HG02623 (cell line): ENCODE results near the gene GPR119.
"Not testable (repeated sequence)": the region's sequence is repeated elsewhere in the genome, so short reads cannot be mapped to it uniquely, and the experiment has no call there.

ENCODE experiments used
- ATAC-seq: cut with Tn5 transposase; IDR thresholded peaks from one replicate; pipeline ENCODE4 v1.9.1; 2021; ENCODE audit warnings: moderate library complexity; ENCODE audit not compliant: unreplicated experiment

Gene GPR119

GRCh38 chrX:130385520-130385919 lies at the start of gene GPR119:
Gene GPR119, minus strand, starts transcription at chrX:130385674. Its CDS starts 227 bp downstream, at chrX:130385447.
- no peak for ATAC-seq

- not testable (repeated sequence) for ATAC-seq
Observed at GRCh38 chrX:130429236-130429635, 43.8 kb upstream of the GPR119 start.

- no peak for ATAC-seq
Observed at GRCh38 chrX:130426531-130426930, 41.1 kb upstream of the GPR119 start.

- peak; percentile 22 for ATAC-seq
Observed at GRCh38 chrX:130419263-130419662, 33.8 kb upstream of the GPR119 start.

- ATAC-seq, result peak; percentile 42
Observed at GRCh38 chrX:130418740-130419139, 33.3 kb upstream of the GPR119 start.

DNA sequence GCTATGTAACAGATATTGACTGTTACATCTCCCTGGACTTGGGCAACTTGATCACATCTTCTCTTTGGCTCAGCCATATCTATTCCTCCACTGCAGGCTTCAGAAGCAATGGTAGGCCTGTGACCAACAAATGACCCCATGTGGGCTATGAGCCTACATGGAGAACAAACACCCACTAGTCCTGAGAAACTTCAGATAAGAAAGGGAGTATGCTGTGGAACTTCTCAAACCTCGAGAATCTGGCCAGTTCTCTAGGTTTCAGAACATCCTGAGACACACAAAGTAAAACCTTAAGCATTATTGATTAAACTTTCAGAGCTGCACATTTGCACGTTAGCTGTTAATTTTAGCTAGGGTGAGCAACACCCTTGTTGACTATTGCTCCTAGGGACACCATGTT lies 32.6 kb upstream of the GPR119 start:
- ATAC-seq, result no peak

DNA sequence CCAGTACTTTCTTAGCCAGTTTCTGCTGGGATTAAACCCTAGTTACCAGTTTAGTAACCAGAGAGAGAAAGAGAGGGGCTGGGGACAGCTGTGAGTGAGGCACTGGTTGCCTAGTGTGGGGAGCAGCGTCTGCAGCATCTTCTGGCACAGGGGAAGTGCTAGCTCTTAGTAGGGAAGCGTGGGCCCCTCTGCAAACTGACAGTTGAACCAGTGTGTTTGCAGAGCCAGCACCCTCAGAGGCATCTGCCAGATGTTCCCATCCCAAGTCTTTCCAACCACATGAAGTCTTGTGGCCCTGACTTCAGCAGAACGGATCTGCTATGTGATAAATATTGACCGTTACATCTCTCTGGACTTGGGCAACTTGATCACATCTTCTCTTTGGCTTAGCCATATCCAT lies 31.3 kb upstream of the GPR119 start:
- no peak for ATAC-seq

- ATAC-seq, result no peak
Observed at GRCh38 chrX:130415201-130415600, 29.7 kb upstream of the GPR119 start.

GRCh38 chrX:130414800-130415199 lies 29.3 kb upstream of the GPR119 start:
- no peak for ATAC-seq

- no peak for ATAC-seq
Observed at GRCh38 chrX:130413415-130413814, 27.9 kb upstream of the GPR119 start.

GRCh38 chrX:130402208-130402684 lies 16.8 kb upstream of the GPR119 start:
- ATAC-seq, result no peak

- ATAC-seq, result peak; percentile 93
Observed at GRCh38 chrX:130401415-130402207, 16.1 kb upstream of the GPR119 start, which contains the start of gene RBMX2. Gene RBMX2, plus strand, starts transcription at chrX:130401987. Its CDS starts 46 bp downstream, at chrX:130402033.

- no peak for ATAC-seq
Observed at GRCh38 chrX:130395341-130395740, 9.9 kb upstream of the GPR119 start.

GRCh38 chrX:130393451-130394074 lies 8.1 kb upstream of the GPR119 start:
- no peak for ATAC-seq

- no peak for ATAC-seq
Observed at GRCh38 chrX:130386408-130386808, 934 bp upstream of the GPR119 start.

GRCh38 chrX:130378024-130378669 lies 7.3 kb downstream of the GPR119 start:
- no peak for ATAC-seq

DNA sequence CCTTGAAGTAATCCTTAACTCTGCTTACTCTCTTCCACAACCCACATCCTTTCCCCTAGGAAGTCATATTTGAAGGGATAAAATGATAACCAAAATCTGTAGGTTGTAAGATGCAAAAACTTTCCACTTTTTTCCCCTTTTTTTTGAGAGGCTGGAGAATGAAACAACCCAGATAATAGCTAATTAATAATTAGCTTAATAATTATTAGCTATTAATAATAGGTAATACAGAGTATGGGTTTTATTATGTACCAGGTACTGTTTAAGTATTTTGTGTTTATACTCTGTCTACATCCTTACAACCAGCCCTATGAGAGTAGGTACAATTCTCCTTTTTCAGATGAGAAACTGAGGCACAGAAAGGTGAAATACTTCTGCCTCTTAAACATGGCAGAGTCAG lies 9.4 kb downstream of the GPR119 start:
- no peak for ATAC-seq

- not testable (repeated sequence) for ATAC-seq
Observed at GRCh38 chrX:130352050-130352449, 33.4 kb downstream of the GPR119 start.

DNA sequence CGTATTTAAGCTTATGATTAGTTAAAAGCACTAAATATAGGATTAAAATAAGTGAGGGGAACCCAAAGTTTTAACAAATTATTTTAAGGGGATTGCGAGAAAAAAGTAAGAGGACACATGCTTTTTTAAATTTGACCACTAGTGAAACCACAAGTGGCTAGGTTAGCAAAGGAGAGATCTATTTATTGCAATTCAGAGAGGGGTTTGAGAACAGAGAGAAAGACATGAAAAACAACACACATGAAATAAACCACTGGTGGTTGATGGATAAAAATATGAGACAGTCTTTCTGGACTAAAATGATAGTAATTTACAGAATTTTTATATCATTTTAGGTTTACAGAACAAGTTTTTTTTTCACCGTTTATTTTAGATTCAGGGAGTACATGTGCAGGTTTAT lies 33.9 kb downstream of the GPR119 start:
- no peak for ATAC-seq

DNA sequence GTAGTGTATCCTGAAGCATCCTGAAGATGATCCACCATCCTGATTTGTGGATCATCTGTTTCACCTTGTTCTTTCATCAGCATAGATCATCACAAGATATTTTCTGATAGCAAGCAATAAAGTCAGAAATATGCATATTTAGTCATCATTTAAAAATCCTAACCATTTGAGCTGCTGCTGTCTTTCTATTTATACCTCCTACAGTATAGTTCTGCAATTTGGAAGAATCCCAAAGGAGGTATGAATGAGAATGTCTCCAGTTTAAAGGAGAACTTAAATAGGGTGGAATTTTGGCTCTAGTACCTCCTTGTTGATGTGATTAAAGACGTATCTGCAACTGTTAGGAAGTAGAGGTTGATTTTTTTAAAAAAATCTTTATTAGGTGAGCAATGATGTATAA lies 38.2 kb downstream of the GPR119 start:
- no peak for ATAC-seq

DNA sequence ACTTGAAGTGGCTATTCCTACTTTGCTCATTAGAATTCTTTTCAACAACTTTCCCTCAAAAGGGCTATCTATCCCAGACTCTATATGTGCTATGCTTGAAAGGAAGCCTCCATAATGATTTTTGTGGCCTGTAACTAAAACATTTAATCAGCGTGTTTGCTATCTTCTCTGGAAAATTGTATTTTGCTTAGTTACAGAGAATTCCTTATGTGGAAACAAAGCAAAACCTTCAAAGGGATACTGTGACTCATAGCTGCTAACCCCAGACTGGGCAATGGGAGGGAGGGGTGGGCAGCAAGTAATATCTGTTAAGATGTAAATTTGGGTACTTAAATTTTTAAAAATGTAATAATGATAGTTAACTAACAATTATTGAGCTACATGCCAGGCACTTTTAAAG lies 42.1 kb downstream of the GPR119 start:
- ATAC-seq, result no peak

DNA sequence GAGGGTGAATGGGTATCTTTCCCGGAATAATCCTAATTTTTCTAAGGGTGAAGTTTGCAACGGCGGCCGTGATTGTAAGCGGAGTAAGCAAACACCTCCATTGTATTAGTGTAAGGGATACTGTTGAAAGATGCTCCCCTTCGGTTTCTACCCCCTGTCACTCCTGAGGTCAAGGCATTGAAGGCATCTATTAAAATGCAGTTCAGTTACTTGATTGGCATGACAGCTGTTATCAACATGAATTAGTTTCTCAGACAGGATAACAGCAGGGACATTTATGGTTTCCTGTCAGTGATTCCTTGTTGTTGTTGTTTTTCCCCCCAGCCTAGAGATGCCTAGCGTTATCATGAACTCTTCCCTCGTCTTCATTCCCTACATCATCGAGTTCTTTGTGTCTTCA lies 45.2 kb downstream of the GPR119 start:
- no peak for ATAC-seq
